ENCODE data around the gene NETO1. TPM values are rescaled to one million over a fixed set of nuclear protein-coding genes. Genes with fewer than 3 reads are reported as not detected.

Gene NETO1, protein sequence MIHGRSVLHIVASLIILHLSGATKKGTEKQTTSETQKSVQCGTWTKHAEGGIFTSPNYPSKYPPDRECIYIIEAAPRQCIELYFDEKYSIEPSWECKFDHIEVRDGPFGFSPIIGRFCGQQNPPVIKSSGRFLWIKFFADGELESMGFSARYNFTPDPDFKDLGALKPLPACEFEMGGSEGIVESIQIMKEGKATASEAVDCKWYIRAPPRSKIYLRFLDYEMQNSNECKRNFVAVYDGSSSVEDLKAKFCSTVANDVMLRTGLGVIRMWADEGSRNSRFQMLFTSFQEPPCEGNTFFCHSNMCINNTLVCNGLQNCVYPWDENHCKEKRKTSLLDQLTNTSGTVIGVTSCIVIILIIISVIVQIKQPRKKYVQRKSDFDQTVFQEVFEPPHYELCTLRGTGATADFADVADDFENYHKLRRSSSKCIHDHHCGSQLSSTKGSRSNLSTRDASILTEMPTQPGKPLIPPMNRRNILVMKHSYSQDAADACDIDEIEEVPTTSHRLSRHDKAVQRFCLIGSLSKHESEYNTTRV
- total RNA-seq: under 0.01 TPM in 1 of 2 replicates, not detected in the other

DNA sequence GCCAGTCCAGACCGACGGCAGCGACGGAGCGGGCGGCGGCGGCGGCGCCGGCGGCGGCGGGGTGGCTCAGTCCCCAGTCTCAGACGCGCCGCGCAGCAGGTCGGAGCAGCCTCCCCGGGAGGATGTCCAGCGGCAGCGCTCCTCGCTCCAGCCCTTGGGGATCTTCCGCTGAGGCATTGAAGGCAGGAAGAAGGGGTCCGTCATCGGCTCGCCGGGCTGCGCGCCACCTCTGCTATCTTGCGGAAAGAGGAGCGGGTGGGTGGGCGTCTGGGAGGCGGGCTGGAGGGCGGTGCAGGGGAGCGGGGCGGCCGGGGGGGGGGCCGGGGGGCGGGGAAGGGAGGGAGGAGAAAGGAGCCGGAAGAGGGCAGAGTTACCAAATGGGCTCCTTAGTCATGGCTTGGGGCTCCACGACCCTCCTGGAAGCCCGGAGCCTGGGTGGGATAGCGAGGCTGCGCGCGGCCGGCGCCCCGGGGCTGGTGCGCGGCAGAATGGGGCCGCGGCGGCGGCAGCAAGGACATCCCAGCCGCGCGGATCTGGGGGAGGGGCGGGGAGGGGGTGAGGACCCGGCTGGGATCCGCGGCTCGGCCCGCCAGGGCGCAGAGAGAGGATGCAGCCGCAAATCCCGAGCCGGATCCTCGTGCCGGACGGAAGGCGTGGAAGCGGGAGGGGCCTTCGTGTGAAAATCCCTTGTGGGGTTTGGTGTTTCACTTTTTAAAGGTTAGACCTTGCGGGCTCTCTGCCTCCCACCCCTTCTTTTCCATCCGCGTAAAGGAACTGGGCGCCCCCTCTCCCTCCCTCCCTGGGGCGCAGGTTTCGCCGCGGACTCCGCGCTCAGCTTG is at the start of gene NETO1:
NETO1 (minus strand) TSS at position 242 of the 839 bp plus-strand sequence. CDS start 696 bp downstream, outside the sequence.
- no peaks in the 10 kb centered on the region for H3K4me1 ChIP-seq (ENCODE audit: insufficient read depth, low read length)
- no peak within 1 kb of the TSS for H2AFZ ChIP-seq (ENCODE audit: low read length)
- TF ChIP-seq, protein P1, sequence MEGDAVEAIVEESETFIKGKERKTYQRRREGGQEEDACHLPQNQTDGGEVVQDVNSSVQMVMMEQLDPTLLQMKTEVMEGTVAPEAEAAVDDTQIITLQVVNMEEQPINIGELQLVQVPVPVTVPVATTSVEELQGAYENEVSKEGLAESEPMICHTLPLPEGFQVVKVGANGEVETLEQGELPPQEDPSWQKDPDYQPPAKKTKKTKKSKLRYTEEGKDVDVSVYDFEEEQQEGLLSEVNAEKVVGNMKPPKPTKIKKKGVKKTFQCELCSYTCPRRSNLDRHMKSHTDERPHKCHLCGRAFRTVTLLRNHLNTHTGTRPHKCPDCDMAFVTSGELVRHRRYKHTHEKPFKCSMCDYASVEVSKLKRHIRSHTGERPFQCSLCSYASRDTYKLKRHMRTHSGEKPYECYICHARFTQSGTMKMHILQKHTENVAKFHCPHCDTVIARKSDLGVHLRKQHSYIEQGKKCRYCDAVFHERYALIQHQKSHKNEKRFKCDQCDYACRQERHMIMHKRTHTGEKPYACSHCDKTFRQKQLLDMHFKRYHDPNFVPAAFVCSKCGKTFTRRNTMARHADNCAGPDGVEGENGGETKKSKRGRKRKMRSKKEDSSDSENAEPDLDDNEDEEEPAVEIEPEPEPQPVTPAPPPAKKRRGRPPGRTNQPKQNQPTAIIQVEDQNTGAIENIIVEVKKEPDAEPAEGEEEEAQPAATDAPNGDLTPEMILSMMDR (IDR thresholded peaks at IDR 0.05; ENCODE audit: extremely low read depth, low read depth, low read length): no peak

DNA sequence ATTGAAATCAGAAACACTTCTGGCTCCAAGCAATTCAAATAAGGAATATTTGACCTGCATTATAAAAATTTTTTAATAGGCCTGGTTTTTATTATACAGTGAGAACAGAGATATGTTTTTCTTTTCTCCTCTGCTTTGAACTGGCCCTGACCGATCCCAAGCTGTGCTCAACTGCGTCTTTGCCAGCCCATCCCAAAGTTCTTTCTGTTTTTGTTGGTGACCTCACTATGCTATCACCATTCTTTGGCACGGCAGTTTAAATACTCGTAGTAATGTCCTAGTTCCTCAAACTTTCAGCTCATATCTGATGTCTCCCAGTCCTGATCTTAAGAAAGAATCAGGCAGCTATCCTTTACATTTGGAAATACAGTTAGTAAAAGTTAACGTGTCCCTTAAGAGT is 42.3 kb upstream of the NETO1 start:
- no peaks in the 10 kb centered on the region for H3K79me2 ChIP-seq (ENCODE audit: insufficient read depth, low read length)
- H3K27ac ChIP-seq (ENCODE audit: low read depth, low read length): no peak overlapping the region
- H3K4me1 ChIP-seq (ENCODE audit: insufficient read depth, low read length): no peaks in the 10 kb centered on the region
- no peak overlapping the region for H3K4me3 ChIP-seq (ENCODE audit: insufficient read depth, low read length)
- no peaks in the 10 kb centered on the region for H3K27me3 ChIP-seq (ENCODE audit: insufficient read depth, low read length)
- no peak for DNase-seq (ENCODE audit: insufficient read length, low spot score, missing footprints)
- H2AFZ ChIP-seq (ENCODE audit: low read length): no peak overlapping the region
- H4K20me1 ChIP-seq (ENCODE audit: insufficient read depth, low read length): no peaks in the 10 kb centered on the region
- peaks cover 3% of the 10 kb centered on the region for H3K9me3 ChIP-seq (ENCODE audit: low read depth, low read length)
- no peak overlapping the region for H3K4me2 ChIP-seq (ENCODE audit: insufficient read depth, low read length)
- TF ChIP-seq, protein P1 (IDR thresholded peaks at IDR 0.05; ENCODE audit: extremely low read depth, low read depth, low read length): no peak
- no peaks in the 10 kb centered on the region for H3K36me3 ChIP-seq (ENCODE audit: insufficient read depth, low read length)

More for the DNA sequence above, at the start of gene NETO1:
- Histone ChIP-seq H3K4me3 (ENCODE audit: insufficient read depth, low read length) (no peak within 1 kb of the TSS), H3K79me2 (ENCODE audit: insufficient read depth, low read length) (no peaks in the 10 kb centered on the region), H3K4me2 (ENCODE audit: insufficient read depth, low read length) (no peak within 1 kb of the TSS), H3K36me3 (ENCODE audit: insufficient read depth, low read length) (no peaks in the 10 kb centered on the region), H3K27ac (ENCODE audit: low read depth, low read length) (no peak within 1 kb of the TSS), H3K27me3 (ENCODE audit: insufficient read depth, low read length) (peaks cover 10% of the 10 kb centered on the region), H3K9me3 (ENCODE audit: low read depth, low read length) (no peaks in the 10 kb centered on the region), H4K20me1 (ENCODE audit: insufficient read depth, low read length) (no peaks in the 10 kb centered on the region)
- DNase-seq (ENCODE audit: insufficient read length, low spot score, missing footprints): peak; percentile 56

DNA sequence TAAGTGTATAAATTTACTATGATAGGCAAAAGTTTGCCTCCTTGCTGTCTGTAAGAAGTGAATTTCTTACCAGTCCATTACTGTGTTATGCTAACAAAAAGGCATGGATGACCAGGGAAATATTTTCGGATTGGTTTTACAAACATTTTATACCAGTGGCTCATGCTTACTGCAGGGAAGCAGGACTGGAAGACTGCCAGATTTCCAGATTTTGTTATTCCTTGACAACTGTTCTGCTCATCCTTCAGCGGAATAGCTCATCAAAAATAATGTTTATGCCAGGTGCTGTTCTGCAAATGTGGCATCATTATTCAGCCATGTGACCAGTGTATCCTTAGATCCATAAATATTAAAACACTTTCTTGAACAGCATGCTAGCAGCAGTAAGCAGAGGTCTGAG is 40.4 kb upstream of the NETO1 start:
- Histone ChIP-seq H3K9me3 (ENCODE audit: low read depth, low read length) (peaks cover 5% of the 10 kb centered on the region), H3K79me2 (ENCODE audit: insufficient read depth, low read length) (no peaks in the 10 kb centered on the region), H3K27ac (ENCODE audit: low read depth, low read length) (no peak overlapping the region), H3K4me3 (ENCODE audit: insufficient read depth, low read length) (no peak overlapping the region), H3K4me2 (ENCODE audit: insufficient read depth, low read length) (no peak overlapping the region), H3K36me3 (ENCODE audit: insufficient read depth, low read length) (no peaks in the 10 kb centered on the region), H3K4me1 (ENCODE audit: insufficient read depth, low read length) (no peaks in the 10 kb centered on the region), H4K20me1 (ENCODE audit: insufficient read depth, low read length) (no peaks in the 10 kb centered on the region), H3K27me3 (ENCODE audit: insufficient read depth, low read length) (no peaks in the 10 kb centered on the region), H2AFZ (ENCODE audit: low read length) (no peak overlapping the region)
- TF ChIP-seq, protein P1 (IDR thresholded peaks at IDR 0.05; ENCODE audit: extremely low read depth, low read depth, low read length): no peak
- no peak for DNase-seq (ENCODE audit: insufficient read length, low spot score, missing footprints)

Measured in osteoblast (primary cell).